H9 (cell line): Measurements from ENCODE around the gene CROCC2. TPM values are rescaled to one million over a fixed set of nuclear protein-coding genes. Genes with fewer than 3 reads are reported as not detected.

Experiments
- DNase-seq: peaks from one replicate; pipeline ENCODE4 v3.0.0-alpha.2; 2017
- H2AFZ ChIP-seq: one replicate; pipeline ENCODE4 v1.6.1; 2013; ENCODE audit warnings: mild to moderate bottlenecking, low read length, control low read depth, moderate library complexity
- H2AK5ac ChIP-seq: 2 replicates; pipeline ENCODE4 v1.6.1; 2013; ENCODE audit warnings: low read length, control low read depth, mixed read lengths; ENCODE audit not compliant: insufficient read length
- H2BK120ac ChIP-seq: one replicate; pipeline ENCODE4 v1.6.1; 2013; ENCODE audit warnings: low read depth, mild to moderate bottlenecking, low read length, control low read depth, inconsistent platforms; ENCODE audit not compliant: poor library complexity, severe bottlenecking
- H2BK12ac ChIP-seq: 2 replicates; pipeline ENCODE4 v1.6.1; 2013; ENCODE audit warnings: low read length, control low read depth, mixed read lengths, low read depth; ENCODE audit not compliant: insufficient read length
- H2BK15ac ChIP-seq: 2 replicates; pipeline ENCODE4 v1.6.1; 2013; ENCODE audit warnings: low read depth, low read length, control low read depth
- H2BK20ac ChIP-seq: one replicate; pipeline ENCODE4 v1.6.1; 2013; ENCODE audit warnings: low read depth, mild to moderate bottlenecking, low read length, control low read depth, inconsistent platforms; ENCODE audit not compliant: poor library complexity, severe bottlenecking
- H2BK5ac ChIP-seq: 2 replicates; pipeline ENCODE4 v1.6.1; 2013; ENCODE audit warnings: low read length, control low read depth, mixed read lengths; ENCODE audit not compliant: insufficient read length
- H3K14ac ChIP-seq: 2 replicates; pipeline ENCODE4 v1.6.1; 2013; ENCODE audit warnings: low read length, control low read depth; ENCODE audit not compliant: insufficient read depth
- H3K18ac ChIP-seq: 2 replicates; pipeline ENCODE4 v1.6.1; 2013; ENCODE audit warnings: low read depth, mild to moderate bottlenecking, mixed read lengths, low read length, control low read depth; ENCODE audit not compliant: insufficient read length
- H3K23ac ChIP-seq: 2 replicates; pipeline ENCODE4 v1.6.1; 2013; ENCODE audit warnings: low read length, control low read depth, mixed read lengths, low read depth; ENCODE audit not compliant: insufficient read length
- H3K23me2 ChIP-seq: 2 replicates; pipeline ENCODE4 v1.6.1; 2013; ENCODE audit warnings: low read depth, mild to moderate bottlenecking, mixed read lengths, low read length, control low read depth; ENCODE audit not compliant: insufficient read length, poor library complexity, severe bottlenecking
- H3K27ac ChIP-seq: 2 replicates; pipeline ENCODE4 v1.5.1; 2013; ENCODE audit warnings: low read length, control low read depth, mixed read lengths, low read depth; ENCODE audit not compliant: insufficient read length
- H3K27me3 ChIP-seq: 2 replicates; pipeline ENCODE4 v1.6.1; 2013; ENCODE audit warnings: low read length, control low read depth, inconsistent platforms; ENCODE audit not compliant: insufficient read depth
- H3K4ac ChIP-seq: 2 replicates; pipeline ENCODE4 v1.6.1; 2013; ENCODE audit warnings: low read depth, mild to moderate bottlenecking, control low read depth, inconsistent platforms, low read length, moderate library complexity
- H3K4me1 ChIP-seq: 2 replicates; pipeline ENCODE4 v1.6.1; 2013; ENCODE audit warnings: low read length, control low read depth, inconsistent platforms; ENCODE audit not compliant: insufficient read depth
- H3K4me2 ChIP-seq: 2 replicates; pipeline ENCODE4 v1.6.1; 2013; ENCODE audit warnings: low read length, control low read depth, mixed read lengths; ENCODE audit not compliant: insufficient read length, insufficient read depth
- H3K56ac ChIP-seq: 2 replicates; pipeline ENCODE4 v1.6.1; 2013; ENCODE audit warnings: low read depth, mild to moderate bottlenecking, mixed read lengths, low read length, control low read depth; ENCODE audit not compliant: insufficient read length
- H3K79me1 ChIP-seq: 2 replicates; pipeline ENCODE4 v1.6.1; 2013; ENCODE audit warnings: low read depth, mild to moderate bottlenecking, moderate library complexity, low read length, control low read depth, inconsistent platforms; ENCODE audit not compliant: insufficient read depth, poor library complexity, severe bottlenecking
- H3K79me2 ChIP-seq: 2 replicates; pipeline ENCODE4 v1.6.1; 2013; ENCODE audit warnings: low read length, control low read depth, inconsistent platforms; ENCODE audit not compliant: insufficient read depth
- H3K9ac ChIP-seq: 2 replicates; pipeline ENCODE4 v1.6.1; 2013; ENCODE audit warnings: low read length, control low read depth, mixed read lengths; ENCODE audit not compliant: insufficient read length; ENCODE audit errors: extremely low read depth
- H3K9me3 ChIP-seq: one replicate; pipeline ENCODE4 v1.6.1; 2013; ENCODE audit warnings: low read depth, low read length, inconsistent platforms; ENCODE audit not compliant: control insufficient read depth
- H3T11ph ChIP-seq: one replicate; pipeline ENCODE4 v1.6.1; 2013; ENCODE audit warnings: mild to moderate bottlenecking, low read length, control low read depth, inconsistent platforms
- H4K20me1 ChIP-seq: one replicate; pipeline ENCODE4 v1.6.1; 2013; ENCODE audit not compliant: control insufficient read depth, insufficient read length, insufficient read depth
- H4K5ac ChIP-seq: 2 replicates; pipeline ENCODE4 v1.6.1; 2013; ENCODE audit warnings: low read depth, mild to moderate bottlenecking, mixed read lengths, low read length, control low read depth; ENCODE audit not compliant: insufficient read length
- H4K8ac ChIP-seq: replicated peaks from 2 replicates; pipeline ENCODE4 v1.6.1; 2013; ENCODE audit warnings: low read length, control low read depth, mixed read lengths, low read depth; ENCODE audit not compliant: insufficient read length
- H4K91ac ChIP-seq: 2 replicates; pipeline ENCODE4 v1.6.1; 2013; ENCODE audit warnings: low read depth, mild to moderate bottlenecking, moderate library complexity, mixed read lengths, low read length, control low read depth; ENCODE audit not compliant: insufficient read length
- H3K27ac Mint-ChIP-seq, 3 experiments: 2 replicates in 2 of 3; 3 replicates in 1 of 3; pipeline ENCODE4 v1.8.0; 2020 to 2021; ENCODE audit warnings: mixed read lengths in 3 of 3, mild to moderate bottlenecking in 1 of 3, moderate library complexity in 1 of 3
- H3K27me3 Mint-ChIP-seq: 2 replicates; pipeline ENCODE4 v1.8.0; 2021; ENCODE audit warnings: low read depth, mild to moderate bottlenecking, moderate library complexity, mixed read lengths
- H3K36me3 Mint-ChIP-seq, 3 experiments: 2 replicates in 2 of 3; 3 replicates in 1 of 3; pipeline ENCODE4 v1.8.0; 2020 to 2021; ENCODE audit warnings: low read depth in 3 of 3, mixed read lengths in 3 of 3; ENCODE audit not compliant: insufficient read depth in 1 of 3
- H3K4me1 Mint-ChIP-seq, 2 experiments: 2 replicates each; pipeline ENCODE4 v1.8.0; 2020; ENCODE audit warnings: mixed read lengths in 2 of 2
- H3K4me3 Mint-ChIP-seq, 2 experiments: 2 replicates in 1 of 2; 3 replicates in 1 of 2; pipeline ENCODE4 v1.8.0; 2020 to 2021; ENCODE audit warnings: mild to moderate bottlenecking in 2 of 2, mixed read lengths in 2 of 2, moderate library complexity in 1 of 2
- H3K9me3 Mint-ChIP-seq, 2 experiments: 2 replicates in 1 of 2; 3 replicates in 1 of 2; pipeline ENCODE4 v1.8.0; 2020; ENCODE audit warnings: mild to moderate bottlenecking in 2 of 2, mixed read lengths in 2 of 2, moderate library complexity in 1 of 2
- WGBS: extraction: QIAGEN DNeasy Blood & Tissue Kit; methylation state at CpG from one replicate; pipeline ENCODE4 v1.1.7; 2013; ENCODE audit warnings: missing lambda C conversion rate, low lambda C conversion rate, mixed read lengths; ENCODE audit not compliant: insufficient read length; ENCODE audit errors: extremely low coverage; 5-methylcytosine and 5-hydroxymethylcytosine counted together
- total RNA-seq: library from RNA; stranded (reverse); gene quantifications from 2 replicates; pipeline ENCODE4 v1.2.1, GENCODE V29; 2021
- TF ChIP-seq, protein P1 (sequence below): fragments of 200-600 bp; sonication (generic); conservative IDR thresholded peaks from 3 replicates; pipeline ENCODE4 v1.8.0; 2021; ENCODE audit warnings: antibody characterized with exemption, mild to moderate bottlenecking

The CROCC2 gene
- total RNA-seq, 1 experiment from 2014 or later = not detected

DNA sequence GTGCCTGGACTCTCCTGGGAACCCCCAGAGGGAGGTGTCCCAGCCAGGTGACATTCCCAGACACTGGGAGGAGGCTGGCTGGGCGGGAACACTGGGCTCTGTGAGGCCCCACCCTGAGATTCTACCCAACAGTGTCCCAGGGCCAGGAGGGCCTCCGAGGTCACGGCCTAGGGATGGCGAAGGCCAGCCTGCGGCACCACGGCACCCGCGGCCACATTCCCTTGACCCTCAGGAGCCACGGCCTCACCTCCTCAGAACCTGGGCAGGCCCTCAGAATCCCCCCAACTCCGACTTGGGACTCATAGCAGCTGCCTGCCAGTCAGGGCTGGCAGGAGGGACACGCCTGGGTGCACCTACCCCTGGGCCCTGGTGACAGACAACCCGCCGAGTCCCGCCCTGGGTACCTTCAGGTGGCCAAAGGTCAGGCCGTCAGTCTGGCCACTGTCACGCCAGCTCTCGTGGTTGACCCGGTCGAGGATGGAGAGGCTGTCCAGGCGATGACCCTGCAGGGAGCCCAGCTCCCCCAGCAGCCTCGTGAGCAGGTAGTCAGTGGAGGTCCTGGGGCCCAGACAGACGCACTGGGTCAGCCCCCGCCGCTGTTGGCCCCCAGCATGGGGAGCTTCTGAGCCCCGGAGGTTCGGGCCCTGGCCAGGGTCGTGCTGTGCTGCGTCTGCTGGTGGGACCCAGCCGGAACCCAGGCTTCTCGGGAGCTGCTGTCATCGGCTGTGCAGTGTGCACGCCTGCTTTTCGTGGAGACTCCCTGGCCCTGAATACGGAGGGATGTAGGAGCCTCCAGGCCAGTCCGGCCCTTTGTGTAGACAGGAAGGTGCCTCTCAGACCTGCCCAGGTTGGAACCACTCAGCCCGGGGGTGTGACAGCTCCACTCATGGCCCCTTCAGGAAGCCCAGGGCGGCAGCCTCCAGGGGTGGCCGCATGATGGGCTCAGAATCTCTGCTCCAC lies 16.3 kb upstream of the CROCC2 start:
- no peak overlapping the region for H4K91ac ChIP-seq
- no peaks in the 10 kb centered on the region for H3K9me3 Mint-ChIP-seq
- no peak overlapping the region for H2BK5ac ChIP-seq
- H4K20me1 ChIP-seq = no peaks in the 10 kb centered on the region
- H2BK120ac ChIP-seq = no peak overlapping the region
- no peak overlapping the region for H2BK20ac ChIP-seq
- H3K23me2 ChIP-seq = no peaks in the 10 kb centered on the region
- H3K4me1 Mint-ChIP-seq = peaks cover 6 to 10% of the 10 kb centered on the region in 2 experiments
- H3K79me1 ChIP-seq = no peaks in the 10 kb centered on the region
- H3K27ac ChIP-seq = no peak overlapping the region
- H3K4me1 ChIP-seq = no peaks in the 10 kb centered on the region
- H3K9ac ChIP-seq = no peak overlapping the region
- no peak overlapping the region for H3K27ac Mint-ChIP-seq
- H3K9me3 ChIP-seq = no peaks in the 10 kb centered on the region
- H3K36me3 Mint-ChIP-seq = no peaks in the 10 kb centered on the region
- no peaks in the 10 kb centered on the region for H3K27me3 ChIP-seq
- H2BK15ac ChIP-seq = no peak overlapping the region
- no peak overlapping the region for H3K4me3 Mint-ChIP-seq
- no peak overlapping the region for H3K23ac ChIP-seq
- H3K4me2 ChIP-seq = no peak overlapping the region
- WGBS = no CpG with 5 or more reads among the region's 38 CpGs
- H4K5ac ChIP-seq = no peak overlapping the region
- H2BK12ac ChIP-seq = no peak overlapping the region
- no peak overlapping the region for H3K18ac ChIP-seq
- DNase-seq = no peak
- no peak overlapping the region for H3K4ac ChIP-seq
- no peak overlapping the region for H3T11ph ChIP-seq
- no peak overlapping the region; the same call in 1 of the 2 replicates for H3K14ac ChIP-seq
- no peak overlapping the region for H3K56ac ChIP-seq
- H2AK5ac ChIP-seq = no peak overlapping the region
- TF ChIP-seq, protein P1, sequence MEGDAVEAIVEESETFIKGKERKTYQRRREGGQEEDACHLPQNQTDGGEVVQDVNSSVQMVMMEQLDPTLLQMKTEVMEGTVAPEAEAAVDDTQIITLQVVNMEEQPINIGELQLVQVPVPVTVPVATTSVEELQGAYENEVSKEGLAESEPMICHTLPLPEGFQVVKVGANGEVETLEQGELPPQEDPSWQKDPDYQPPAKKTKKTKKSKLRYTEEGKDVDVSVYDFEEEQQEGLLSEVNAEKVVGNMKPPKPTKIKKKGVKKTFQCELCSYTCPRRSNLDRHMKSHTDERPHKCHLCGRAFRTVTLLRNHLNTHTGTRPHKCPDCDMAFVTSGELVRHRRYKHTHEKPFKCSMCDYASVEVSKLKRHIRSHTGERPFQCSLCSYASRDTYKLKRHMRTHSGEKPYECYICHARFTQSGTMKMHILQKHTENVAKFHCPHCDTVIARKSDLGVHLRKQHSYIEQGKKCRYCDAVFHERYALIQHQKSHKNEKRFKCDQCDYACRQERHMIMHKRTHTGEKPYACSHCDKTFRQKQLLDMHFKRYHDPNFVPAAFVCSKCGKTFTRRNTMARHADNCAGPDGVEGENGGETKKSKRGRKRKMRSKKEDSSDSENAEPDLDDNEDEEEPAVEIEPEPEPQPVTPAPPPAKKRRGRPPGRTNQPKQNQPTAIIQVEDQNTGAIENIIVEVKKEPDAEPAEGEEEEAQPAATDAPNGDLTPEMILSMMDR = no peak
- no peaks in the 10 kb centered on the region for H3K79me2 ChIP-seq
- no peak overlapping the region for H2AFZ ChIP-seq
- no peak overlapping the region for H4K8ac ChIP-seq
- no peaks in the 10 kb centered on the region; the same call in 1 of the 2 replicates for H3K27me3 Mint-ChIP-seq
